GM21723 (cell line): Measurements from ENCODE around the gene ISCU.

ENCODE experiments used
- ATAC-seq: cut with Tn5 transposase; IDR thresholded peaks from one replicate; pipeline ENCODE4 v1.9.1; 2021; ENCODE audit warnings: mild to moderate bottlenecking, moderate library complexity; ENCODE audit not compliant: unreplicated experiment

The ISCU gene

DNA sequence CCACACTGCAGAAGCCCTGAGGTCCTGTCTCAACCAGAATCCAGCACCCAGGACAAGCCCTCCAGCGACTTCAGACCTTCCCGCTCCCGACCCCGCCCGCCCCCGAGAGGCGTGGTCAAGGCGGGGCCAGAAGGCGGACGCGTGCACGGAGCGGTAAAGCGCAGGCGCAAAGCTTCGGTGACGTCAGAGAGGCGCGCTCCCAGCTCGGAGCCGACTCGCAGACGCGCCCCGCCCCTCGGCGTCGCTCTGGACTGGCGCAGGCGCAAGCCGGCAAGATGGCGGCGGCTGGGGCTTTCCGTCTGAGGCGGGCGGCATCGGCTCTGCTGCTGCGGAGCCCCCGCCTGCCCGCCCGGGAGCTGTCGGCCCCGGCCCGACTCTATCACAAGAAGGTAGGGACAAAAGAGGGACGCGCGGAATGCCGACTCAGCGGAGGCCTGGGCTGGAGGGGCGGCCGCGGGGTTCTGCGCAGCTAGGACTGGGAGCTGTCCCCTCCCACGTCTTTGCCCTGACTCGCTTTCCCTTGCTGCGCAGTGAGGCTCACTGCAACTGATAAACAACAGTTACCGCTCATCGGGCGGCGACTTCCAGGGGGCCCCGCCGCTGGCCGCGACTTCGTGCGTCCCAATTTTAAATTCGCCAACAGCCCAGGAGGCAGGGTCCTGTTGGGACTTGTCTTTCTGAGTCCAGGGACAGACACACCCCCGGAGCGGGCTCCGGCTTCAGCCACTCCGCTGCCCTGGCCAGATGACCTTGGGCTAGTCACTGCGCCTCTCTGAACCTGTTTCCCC lies at the start of gene ISCU:
Gene ISCU (plus strand): TSS at position 249 of the 788 bp plus-strand sequence. CDS start 27 bp downstream, at position 276.
- ATAC-seq, result peak; percentile 54

GRCh38 chr12:108514468-108514972 lies 47.9 kb upstream of the ISCU start:
- peak; percentile 3 for ATAC-seq

GRCh38 chr12:108514973-108515814 lies 47.2 kb upstream of the ISCU start, which contains the start of gene FICD:
Gene FICD, plus strand, starts transcription at chr12:108515277. Its CDS starts 1,696 bp downstream, at chr12:108516973.
- ATAC-seq, result peak; percentile 74

DNA sequence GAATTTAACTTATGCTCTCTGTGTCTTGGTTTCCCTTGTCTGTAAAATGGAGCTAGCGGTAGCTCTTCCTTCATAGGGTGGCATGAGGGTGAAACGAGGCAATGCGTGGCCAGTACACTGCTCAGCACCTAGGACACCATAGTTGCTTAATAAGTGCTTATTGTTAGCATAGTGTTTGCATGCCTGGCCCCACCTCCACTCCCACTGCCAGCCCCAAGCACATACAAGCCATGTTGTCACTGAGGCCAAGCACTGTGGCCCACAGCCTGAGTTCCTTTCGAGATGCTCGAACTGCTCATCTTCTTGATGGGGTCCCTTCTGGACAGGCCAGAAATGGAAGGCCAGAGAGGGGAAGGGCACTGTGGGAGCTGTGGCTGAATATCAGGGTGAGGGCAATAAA lies 46.5 kb upstream of the ISCU start:
- no peak for ATAC-seq

DNA sequence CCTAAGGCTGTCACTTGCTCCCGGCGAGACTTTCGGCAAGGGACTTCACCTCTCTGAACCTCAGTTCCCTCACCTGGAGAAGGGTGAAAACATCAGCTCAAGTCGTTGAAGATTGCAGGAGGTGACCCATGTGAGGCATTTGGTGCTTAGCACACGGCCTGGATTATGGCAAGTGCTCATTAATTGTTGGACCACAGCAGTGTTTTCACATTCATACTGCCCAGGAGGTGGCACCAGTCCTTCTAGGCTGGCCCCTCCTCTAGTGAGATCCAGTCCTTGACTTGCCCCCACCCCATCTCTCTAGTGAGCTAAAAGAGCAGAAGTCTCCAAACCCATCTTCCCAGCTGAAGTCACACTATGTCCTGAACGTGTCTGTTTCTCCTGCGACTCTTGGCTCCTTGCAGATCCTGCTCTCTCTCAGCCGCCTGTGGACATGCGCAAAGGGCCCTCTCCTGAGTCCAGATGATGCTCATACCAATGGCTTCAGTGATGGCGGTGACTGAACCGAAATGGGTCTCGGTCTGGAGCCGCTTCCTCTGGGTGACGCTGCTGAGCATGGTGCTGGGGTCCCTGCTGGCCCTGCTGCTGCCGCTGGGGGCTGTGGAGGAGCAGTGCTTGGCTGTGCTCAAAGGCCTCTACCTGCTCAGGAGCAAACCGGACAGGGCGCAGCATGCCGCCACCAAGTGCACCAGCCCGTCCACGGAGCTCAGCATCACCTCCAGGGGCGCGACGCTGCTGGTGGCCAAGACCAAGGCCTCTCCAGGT lies 45.7 kb upstream of the ISCU start:
- no peak for ATAC-seq

GRCh38 chr12:108517288-108518100 lies 44.9 kb upstream of the ISCU start:
- ATAC-seq, result no peak

GRCh38 chr12:108518101-108518715 lies 44.2 kb upstream of the ISCU start:
- ATAC-seq, result no peak

- no peak for ATAC-seq
These were observed 43.5 kb upstream of the ISCU start for GRCh38 chr12:108518716-108519496.

- no peak for ATAC-seq
These were observed 42.8 kb upstream of the ISCU start for GRCh38 chr12:108519558-108519957.

GRCh38 chr12:108523365-108523764 lies 39.0 kb upstream of the ISCU start:
- ATAC-seq, result no peak

DNA sequence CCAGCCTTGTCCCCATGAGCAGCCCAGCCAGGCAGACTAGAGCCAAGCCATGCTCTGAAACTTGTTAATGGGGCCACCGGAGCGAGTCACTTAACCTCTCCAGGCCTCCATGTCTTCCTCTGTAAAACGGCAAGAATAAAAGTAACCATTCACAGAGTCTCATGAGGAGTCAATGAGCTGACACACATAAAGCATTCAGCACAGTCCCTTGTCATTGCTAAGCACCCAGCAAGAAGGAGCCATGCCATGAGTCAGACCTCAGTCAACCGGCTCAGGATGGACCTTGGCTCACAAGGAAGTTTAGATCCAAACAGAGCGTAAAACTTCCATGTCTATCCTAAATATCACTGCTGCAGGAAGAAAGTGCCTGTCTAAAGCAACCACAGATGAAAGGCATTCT lies 36.7 kb upstream of the ISCU start:
- no peak for ATAC-seq

- no peak for ATAC-seq
These were observed 35.8 kb upstream of the ISCU start for GRCh38 chr12:108526482-108527165.

DNA sequence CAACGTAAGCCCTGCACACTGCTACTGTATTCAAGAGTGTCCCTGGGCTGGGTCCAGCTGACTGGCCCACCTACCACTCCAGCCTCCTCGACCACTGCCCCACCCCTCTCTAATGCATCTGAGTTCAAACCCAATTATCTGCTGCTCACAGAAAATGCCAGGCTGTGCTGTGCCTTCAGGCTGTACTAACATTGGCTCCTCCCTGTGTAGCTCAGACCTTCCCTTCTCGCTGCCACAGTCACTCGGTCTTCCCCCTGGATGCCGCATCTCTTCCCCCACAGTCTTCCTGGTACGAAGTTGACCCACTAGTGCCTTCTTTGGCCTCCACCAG lies 35.3 kb upstream of the ISCU start:
- no peak for ATAC-seq

DNA sequence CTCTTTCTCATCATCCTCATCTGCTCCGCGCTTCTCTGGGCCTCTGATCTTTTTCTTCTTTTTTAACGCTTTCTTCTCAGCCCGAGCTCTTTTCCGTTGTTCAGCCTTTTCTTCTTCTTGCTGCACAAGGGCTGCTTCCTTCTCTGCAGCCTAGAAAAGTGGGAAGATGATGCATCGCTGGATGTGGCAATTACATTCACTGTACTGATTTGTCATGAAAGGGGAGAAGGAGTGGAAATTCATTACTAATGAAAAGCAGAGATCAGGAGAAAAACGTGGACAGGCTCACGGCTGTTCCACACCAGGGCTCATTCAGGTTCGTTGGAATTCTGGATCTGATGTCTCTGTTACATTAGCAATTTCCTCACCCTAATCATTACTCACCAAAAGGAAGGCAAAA lies 32.2 kb upstream of the ISCU start:
- no peak for ATAC-seq

GRCh38 chr12:108531929-108532848 lies 30.2 kb upstream of the ISCU start:
- ATAC-seq, result no peak

DNA sequence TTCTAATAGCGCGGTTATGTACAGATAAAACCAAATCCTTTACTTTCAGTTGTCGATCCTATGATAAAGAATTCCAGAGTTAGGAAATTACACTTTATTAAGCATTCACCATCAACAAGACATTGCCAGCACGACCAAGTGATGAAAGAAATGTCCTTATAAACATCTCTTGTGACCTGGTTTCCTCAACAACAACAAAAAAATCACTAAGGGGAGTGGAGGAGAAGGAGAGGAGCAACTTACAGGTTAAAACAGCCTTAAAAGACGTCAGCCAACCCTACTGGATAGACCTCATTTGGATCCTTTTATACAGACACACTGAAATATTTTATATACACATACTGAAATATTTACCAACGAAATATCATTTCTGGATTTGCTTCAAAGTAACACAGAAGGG lies 24.2 kb upstream of the ISCU start:
- ATAC-seq, result no peak

- no peak for ATAC-seq
These were observed 23.7 kb upstream of the ISCU start for GRCh38 chr12:108538616-108539195.
